NCI-H146 treated with DMSO at 0.1 percent for 48 hours (cell line): Measurements from ENCODE around the gene CYP4F3.
"Not testable (repeated sequence)": the region's sequence is repeated elsewhere in the genome, so short reads cannot be mapped to it uniquely, and the experiment has no call there.

Experiments used
- DNase-seq: peaks from one replicate; lab custom pipeline; 2025; ENCODE audit not compliant: unreplicated experiment; lab: John Stamatoyannopoulos, UW

The CYP4F3 gene

DNA sequence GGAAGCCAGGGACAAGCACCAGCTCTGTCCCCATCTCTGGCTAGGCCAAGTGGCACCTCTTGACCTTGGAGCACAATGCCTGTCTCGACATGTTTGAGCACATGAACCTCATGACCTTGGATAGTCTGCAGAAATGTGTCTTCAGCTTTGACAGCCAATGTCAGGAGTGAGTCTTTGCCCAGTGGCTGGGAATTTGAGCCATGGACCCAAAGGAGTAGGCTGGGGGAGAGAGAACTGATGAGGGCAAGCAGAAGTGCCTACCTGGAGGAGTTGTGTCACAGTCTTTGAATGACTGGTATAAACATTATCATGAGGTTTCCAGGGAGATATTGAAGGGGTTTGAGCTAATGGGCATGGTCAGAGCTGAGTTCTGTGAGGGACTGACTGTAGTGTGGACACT, 25.5 kb downstream of the CYP4F3 start:
- no peak for DNase-seq

DNA sequence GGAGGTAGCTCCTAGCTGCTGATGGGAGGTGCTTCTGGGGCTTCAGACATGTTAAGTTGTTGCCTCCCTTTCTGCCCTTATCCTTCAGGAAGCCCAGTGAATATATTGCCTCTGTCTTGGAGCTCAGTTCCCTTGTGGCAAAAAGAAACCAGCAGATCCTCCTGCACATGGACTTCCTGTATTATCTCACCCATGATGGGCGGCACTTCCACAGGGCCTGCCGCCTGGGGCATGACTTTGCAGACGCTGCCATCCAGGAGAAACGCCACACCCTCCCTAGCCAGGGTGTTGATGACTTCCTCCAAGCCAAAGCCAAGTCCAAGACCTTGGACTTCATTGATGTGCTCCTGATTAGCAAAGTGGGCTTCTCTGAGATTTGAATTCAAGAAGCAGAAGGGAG, 26.2 kb downstream of the CYP4F3 start:
- DNase-seq, result no peak

DNA sequence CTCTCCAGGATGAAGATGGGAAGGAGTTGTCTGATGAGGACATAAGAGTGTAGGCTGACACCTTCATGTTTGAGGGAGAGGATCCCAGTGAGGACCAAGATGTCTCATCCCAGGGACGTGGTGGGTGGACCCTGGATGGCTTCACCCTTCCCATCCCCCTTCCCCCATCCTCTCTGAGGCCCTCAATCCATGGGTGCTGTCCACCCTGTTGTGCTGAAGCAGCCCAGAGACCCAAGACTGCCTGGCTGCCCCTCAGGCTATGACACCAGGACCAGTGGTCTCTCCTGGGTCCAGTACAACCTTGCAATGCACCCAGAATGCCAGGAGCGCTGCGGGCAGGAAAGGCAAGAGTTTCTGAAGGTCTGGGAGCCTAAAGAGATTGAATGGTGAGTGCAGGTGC, 28.7 kb downstream of the CYP4F3 start:
- DNase-seq, result no peak

DNA sequence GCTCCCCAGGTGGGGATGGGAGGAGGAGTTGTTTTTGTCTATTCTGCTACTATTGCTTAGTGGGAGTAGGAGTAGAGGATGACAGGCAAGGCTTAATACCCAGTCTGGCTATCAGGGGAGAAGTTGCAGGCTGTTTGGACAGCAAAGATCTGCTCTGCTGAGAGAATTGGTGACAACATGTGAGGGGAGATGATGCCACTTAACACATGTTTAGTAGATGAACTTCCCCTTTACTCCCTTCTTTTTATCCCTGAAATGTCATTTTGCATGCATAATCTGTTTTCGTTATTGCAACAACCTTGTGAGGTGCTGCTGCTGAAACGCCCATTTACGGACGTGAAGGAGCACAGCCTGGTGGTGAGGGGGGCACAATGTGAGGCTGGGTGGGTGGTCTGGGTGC, 29.2 kb downstream of the CYP4F3 start:
- DNase-seq, result no peak

DNA sequence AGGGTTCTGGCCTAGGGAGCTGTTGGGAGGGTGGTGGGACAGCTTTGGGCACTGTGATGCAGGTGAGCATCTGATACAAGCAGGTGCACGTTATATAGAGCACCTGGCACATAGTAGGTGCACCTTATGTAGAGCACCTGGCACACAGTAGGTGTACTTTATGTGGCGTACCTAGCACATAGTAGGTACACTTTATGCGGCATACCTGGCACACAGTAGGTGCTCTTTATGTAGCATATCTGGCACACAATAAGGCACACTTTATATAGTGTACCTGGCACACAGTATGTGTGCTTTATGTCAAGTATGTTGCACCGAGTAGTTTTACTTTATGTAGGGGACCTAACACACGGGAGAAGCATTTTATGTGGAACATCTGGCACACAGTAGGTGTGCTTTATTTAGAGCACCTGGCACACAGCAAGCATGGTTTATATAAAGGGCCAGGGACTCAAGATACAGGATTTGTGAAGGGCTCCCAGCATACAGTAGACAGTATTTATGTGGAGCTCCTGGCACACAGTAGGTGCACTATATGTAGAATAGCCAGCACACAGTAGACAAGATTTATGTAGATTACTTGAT, 30.6 kb downstream of the CYP4F3 start:
- DNase-seq, result no peak

DNA sequence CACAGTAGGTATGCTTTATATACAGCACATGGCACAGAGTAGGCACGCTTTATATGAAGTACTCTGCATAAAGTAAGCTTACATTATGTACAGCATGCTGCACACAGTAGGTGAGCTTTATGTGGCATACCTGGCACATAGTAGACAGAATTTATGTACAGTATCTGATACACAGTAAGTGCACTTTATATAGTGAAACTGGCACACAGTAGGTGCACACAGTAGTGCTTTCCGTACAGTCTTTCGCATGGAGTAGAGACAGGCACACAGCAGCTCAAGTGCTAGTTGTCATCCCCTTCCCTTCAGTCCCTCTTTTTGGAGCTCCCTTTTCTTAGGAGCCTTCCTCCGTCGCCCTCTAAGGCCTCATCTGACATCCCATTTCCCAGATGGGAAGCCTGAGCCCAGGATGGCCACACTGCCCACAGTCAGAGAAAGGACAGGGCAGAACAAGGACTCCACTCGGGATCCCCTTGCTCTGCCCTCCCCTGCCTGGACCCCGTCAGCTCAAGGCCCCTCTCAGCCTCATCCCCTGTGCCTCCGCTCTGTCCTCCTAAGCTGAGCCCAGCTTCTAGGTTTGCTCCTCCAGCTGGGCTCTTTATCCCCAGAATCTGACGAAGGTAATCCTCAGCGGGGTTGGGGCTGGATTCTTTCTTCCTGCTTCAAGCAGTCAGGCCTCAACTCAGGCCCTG, 31.3 kb downstream of the CYP4F3 start:
- DNase-seq, result no peak

DNA sequence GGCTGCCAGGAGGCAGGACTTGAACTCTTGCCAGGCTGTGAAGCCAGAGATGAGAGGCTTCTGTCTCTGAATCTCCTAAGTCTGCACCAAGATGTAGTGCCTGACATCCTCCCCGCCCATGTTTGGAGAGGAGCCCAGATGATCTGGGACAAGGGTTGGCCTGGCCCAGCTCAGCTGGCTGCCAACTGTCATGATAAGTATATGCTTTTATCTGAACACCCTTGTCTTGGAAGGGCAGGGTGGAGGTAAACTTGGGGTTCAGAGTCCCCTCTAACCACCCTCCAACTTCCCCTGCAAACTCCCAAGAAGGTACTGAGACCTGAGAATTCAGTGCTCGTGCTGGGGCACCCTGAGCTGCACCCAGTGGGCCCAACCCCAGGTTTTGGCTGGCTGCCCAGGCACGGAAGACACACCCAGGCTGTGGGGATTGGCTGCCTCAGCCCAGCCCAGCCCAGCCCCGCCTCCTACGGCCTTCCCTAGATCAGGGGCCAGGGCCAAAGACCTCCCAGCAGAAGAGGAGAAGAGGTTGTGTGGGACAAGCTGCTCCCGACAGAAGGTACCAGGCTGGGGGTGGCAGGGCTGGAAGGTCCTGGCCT, 32.0 kb downstream of the CYP4F3 start, which contains the start of gene CYP4F12:
Gene CYP4F12, plus strand, starts transcription at position 508 of the 596 bp plus-strand sequence. CDS start 443 bp downstream, outside the sequence.
- DNase-seq, result no peak

DNA sequence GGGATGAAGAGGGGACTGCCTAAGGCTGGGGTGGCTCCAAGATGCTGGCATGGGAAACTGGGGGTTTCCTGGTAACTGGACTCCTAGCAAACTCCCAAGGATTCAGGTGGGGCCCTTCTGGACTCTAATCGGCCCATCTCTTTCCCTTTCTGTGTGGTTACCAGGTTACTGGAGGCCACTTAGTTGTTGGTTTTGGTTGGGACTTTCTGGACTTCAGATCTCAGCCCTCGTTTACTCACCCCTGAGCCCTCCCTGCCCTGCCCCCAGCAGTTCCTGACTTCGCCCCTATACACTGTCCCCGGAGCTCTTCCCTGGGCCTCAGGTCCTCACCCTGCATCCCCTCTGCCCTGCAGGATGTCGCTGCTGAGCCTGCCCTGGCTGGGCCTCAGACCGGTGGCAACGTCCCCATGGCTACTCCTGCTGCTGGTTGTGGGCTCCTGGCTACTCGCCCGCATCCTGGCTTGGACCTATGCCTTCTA, 32.5 kb downstream of the CYP4F3 start:
- no peak for DNase-seq

DNA sequence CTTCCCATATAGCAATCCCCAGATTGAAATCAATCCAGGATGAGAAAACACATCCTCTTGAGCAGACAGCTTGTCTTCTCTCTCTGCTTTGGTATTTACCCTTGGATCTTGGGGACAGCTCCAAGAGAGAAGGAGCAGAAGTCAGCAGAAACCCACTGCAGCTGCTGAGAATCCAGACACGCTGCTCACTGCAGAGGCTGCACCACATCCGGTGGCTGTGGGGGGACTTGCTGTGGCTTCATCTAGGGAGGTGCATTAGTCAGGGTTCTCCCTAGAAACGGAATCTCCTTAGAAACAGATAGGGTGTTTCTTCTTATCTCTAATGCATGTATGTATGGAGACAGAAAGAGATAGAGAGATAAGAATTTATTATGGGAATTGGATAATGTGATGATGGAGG, 34.9 kb downstream of the CYP4F3 start:
- DNase-seq, result no peak

DNA sequence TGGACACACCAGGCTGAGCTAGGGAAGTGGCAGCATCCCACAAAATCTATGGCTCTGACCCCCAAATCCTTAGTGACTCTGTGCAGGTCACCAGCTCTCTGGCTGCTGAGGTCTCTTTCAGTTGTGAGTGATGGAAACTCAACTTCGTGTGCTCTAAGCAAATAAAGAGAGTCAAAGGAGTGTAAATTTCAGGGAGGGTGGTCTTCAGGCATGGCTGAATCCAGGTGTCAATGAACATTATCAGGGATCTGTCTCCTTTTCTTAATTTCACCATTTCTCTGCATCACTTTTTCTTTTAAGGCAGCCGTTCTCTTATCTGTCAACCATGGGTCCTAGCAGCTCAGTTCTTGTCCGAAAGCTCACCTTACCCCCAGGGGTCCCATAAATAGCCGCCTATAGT, 38.4 kb downstream of the CYP4F3 start:
- no peak for DNase-seq

DNA sequence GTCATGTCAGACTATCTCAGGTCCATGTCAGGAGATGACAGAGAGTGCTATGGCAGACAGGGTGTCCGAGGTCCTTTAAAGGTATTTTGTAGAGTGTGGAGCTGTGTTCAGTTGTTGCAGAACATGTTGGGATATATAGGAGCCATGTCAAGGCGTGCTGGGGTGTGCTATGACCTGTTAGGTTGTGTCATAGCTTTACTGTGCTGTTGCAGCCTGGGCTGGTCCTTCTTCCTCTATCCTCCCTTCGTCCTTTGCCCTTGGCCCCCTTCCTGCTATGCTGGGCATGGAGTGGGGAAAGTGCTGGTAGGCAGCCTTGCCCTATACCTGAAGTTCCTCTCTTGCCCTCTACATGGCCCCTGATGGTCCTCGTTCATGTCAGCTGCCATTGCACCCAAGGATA, 39.2 kb downstream of the CYP4F3 start:
- not testable (repeated sequence) for DNase-seq

DNA sequence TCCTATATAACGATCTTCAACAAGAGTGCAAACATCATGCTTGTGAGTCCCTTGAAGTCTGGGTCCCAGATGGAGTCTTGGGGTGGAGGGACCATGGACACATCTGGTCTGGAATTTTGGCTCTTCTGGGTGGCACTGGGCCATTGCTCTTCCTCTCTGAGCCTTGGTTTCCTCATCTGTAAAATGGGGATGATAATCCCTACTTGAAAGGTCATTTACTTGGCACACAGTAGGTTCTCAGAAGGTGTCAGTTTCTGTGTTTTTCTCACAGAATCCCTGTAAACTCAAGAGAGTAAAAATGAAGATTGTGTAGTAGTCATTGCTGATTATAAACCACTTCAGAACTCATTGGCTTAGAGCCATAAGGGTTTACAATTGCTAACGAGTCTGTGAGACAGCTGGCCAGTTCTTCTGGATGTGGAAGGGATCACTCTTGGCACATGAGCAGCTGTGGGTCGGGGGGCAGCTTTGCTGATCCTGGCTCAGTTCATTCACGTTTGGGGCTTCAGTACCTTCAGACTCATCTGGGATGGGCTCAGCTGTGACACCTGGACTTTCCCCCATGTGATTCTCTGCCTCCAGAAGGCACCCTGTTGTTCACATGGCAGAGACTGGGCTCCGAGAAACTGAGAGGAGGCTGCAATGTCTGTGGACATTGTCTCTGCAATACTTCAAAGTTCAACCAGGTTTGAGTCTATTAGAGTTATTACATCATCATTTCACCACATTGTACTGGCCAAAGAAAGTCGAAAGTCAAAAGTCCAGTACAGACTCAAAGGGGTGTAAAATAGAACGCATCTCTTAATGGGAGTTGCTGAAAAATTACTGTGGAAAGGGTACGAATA, 40.0 kb downstream of the CYP4F3 start:
- no peak for DNase-seq

DNA sequence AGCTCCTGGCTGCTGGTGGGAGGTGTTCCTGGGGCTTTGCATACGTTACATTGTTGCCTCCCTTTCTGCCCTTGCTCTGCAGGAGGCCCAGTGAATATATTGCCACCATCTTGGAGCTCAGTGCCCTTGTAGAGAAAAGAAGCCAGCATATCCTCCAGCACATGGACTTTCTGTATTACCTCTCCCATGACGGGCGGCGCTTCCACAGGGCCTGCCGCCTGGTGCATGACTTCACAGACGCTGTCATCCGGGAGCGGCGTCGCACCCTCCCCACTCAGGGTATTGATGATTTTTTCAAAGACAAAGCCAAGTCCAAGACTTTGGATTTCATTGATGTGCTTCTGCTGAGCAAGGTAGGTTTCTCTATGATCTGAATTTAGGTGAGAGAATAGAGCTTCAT, 42.7 kb downstream of the CYP4F3 start:
- DNase-seq, result no peak

DNA sequence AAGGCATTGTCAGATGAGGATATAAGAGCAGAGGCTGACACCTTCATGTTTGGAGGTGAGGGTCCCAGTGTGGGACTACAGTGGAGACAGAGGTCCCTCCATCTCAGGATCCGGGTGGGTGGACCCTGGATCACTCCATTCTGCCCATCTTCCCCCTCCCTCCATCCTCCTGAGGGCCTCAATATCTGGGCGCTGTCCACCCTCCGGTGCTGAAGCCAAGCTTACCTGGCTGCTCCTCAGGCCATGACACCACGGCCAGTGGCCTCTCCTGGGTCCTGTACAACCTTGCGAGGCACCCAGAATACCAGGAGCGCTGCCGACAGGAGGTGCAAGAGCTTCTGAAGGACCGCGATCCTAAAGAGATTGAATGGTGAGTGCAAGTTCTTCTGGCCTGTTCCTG, 44.1 kb downstream of the CYP4F3 start:
- no peak for DNase-seq

DNA sequence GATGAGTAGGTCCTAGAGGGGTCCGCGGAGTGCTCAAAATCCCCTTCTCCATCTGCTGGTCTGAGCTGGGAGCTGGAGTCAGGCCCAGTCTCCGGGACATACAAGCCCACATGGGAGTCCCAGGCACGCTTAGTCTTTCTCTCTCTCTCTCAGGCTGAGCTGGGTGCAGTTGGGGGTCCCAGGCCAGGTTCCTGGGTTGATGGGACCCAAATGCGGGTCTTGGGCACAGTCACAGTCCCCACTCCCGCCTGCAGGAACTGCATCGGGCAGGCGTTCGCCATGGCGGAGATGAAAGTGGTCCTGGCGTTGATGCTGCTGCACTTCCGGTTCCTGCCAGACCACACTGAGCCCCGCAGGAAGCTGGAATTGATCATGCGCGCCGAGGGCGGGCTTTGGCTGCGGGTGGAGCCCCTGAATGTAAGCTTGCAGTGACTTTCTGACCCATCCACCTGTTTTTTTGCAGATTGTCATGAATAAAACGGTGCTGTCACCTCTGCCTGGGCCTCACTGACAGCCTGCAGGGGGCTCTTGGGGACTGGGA, 56.0 kb downstream of the CYP4F3 start:
- DNase-seq, result no peak

DNA sequence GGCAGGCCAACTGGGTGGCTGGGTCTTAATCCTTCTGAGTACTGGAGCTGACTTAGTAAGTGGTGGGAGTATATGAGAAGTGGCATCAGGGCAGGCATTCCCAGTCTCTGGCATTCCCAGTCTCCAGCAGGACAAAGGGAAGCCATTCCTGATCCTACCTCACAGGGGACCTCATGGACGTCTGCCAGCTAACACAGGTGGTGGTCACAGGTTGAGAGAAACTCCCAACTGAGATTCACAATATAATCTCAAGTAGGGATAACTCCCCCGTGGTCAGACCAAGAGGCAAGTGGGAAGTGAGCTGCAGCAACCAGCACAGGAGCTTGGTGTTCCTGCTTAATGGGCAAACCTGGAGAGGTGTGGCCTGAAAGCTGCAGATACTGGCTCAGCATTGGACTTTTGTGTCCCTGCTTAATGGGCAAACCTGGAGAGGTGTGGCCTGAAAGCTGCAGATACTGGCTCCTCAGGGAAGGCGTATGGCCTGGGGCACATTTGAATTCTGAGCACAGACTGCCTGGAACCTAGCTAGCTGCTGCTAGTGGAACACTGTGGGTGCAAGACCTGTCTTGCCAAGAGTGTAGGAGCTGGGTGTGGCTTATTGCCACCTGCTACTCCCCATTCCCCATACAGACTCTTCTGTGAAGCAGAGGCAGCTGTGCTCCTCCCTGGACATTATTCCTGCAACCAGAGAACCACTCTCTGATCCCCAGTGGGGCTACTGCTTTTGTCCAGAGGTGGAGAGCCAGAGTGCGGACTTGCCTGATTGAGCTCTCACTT, 61.2 kb downstream of the CYP4F3 start:
- DNase-seq, result no peak

DNA sequence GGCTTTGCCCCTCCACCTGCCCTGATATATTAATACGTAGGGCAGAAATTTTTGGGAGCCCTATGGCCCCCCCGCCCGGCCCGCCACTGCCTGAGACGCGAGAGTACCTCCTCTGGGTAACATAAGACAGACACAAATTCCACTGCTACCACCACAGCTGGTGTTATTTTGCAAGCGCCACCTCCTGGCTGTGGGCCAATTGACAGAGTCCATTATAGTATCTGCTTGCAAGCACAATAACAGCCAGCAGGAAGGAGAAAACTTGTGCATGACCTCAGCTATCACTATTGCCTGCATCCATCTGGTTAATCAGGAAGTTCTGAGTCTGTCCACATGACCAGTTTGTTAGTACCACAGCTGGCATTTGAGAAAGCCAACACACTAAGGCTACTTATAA, 61.8 kb downstream of the CYP4F3 start:
- DNase-seq, result no peak
